ENCODE measurements around the gene CD40. TPM values are rescaled to one million over a fixed set of nuclear protein-coding genes. Genes with fewer than 3 reads are reported as not detected.

Gene CD40
- polyA plus RNA-seq, 2 of the 4 experiments (the other 2 are of a cell fraction) = 4.9 to 5.2 TPM

DNA sequence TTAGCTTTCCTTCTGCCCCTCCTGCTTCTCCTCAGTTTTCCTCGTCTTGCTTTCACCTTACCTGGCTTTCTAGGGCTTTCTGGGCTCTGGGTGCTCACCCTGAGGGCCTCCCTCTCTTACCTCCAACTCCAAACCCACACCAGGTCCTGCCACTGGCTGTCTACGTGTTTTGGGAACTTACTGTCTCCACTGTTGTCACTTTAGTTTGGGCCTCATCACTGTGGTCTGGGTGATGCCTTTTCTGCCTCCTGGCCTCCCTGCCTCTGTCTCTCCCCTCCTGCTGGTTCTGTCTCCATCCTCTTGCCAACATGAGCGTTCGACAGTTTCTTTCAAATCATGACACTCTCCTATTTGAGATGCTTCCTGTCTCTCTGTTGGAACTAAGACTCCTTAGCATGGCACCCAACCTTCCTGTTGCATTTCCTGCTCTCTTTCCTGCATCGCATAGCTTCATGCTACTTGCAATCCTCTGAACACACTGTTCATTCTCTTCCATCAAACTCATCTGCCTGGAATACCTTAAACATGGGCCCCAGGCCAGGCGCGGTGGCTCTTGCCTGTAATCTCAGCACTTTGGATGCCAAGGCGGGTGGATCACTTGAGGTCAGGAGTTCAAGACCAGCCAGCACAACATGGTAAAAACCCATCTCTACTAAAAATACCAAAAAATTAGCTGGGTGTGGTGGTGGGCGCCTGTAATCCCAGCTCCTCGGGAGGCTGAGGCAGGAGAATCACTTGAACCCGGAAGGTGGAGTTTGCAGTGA lies 5.5 kb downstream of the CD40 start:
- Histone ChIP-seq H3K9me3 (no peaks in the 10 kb centered on the region), H3K4me2 (no peak overlapping the region), H3K4me1 (no peaks in the 10 kb centered on the region), H3K4me3 (no peak overlapping the region), H3K27ac (no peak overlapping the region)
- WGBS (ENCODE audit: missing lambda C conversion rate) = 83% methylated on average over 11 of the region's 11 CpGs
- CTCF ChIA-PET = interaction anchor here (1.2 to 2.5 kb wide), 3 partner anchors 9 to 288 kb away, joined by 3 to 8 read pairs (median 6); no protein-coding TSS in a partner anchor
- POLR2A ChIA-PET = no interaction called here
- ATAC-seq (no peak), FAIRE-seq (no peak), DNase-seq (ENCODE audit: low read depth in 1 of 2, low spot score in 1 of 2) (no peak)
- no peak for TF ChIP-seq BHLHE40 (IDR thresholded peaks at IDR 0.05; ENCODE audit: low read depth, low read length)
- no peak for TF ChIP-seq EP300 (IDR thresholded peaks at IDR 0.05)
- TF ChIP-seq TP53 (CRISPR knock-in tag; IDR thresholded peaks at IDR 0.05) = no peak
- TF ChIP-seq HDAC2 (IDR thresholded peaks at IDR 0.05) = no peak
- TF ChIP-seq, protein P1, sequence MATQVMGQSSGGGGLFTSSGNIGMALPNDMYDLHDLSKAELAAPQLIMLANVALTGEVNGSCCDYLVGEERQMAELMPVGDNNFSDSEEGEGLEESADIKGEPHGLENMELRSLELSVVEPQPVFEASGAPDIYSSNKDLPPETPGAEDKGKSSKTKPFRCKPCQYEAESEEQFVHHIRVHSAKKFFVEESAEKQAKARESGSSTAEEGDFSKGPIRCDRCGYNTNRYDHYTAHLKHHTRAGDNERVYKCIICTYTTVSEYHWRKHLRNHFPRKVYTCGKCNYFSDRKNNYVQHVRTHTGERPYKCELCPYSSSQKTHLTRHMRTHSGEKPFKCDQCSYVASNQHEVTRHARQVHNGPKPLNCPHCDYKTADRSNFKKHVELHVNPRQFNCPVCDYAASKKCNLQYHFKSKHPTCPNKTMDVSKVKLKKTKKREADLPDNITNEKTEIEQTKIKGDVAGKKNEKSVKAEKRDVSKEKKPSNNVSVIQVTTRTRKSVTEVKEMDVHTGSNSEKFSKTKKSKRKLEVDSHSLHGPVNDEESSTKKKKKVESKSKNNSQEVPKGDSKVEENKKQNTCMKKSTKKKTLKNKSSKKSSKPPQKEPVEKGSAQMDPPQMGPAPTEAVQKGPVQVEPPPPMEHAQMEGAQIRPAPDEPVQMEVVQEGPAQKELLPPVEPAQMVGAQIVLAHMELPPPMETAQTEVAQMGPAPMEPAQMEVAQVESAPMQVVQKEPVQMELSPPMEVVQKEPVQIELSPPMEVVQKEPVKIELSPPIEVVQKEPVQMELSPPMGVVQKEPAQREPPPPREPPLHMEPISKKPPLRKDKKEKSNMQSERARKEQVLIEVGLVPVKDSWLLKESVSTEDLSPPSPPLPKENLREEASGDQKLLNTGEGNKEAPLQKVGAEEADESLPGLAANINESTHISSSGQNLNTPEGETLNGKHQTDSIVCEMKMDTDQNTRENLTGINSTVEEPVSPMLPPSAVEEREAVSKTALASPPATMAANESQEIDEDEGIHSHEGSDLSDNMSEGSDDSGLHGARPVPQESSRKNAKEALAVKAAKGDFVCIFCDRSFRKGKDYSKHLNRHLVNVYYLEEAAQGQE (IDR thresholded peaks at IDR 0.05) = no peak
- TF ChIP-seq HEYL (CRISPR knock-in tag; IDR thresholded peaks at IDR 0.05) = no peak

DNA sequence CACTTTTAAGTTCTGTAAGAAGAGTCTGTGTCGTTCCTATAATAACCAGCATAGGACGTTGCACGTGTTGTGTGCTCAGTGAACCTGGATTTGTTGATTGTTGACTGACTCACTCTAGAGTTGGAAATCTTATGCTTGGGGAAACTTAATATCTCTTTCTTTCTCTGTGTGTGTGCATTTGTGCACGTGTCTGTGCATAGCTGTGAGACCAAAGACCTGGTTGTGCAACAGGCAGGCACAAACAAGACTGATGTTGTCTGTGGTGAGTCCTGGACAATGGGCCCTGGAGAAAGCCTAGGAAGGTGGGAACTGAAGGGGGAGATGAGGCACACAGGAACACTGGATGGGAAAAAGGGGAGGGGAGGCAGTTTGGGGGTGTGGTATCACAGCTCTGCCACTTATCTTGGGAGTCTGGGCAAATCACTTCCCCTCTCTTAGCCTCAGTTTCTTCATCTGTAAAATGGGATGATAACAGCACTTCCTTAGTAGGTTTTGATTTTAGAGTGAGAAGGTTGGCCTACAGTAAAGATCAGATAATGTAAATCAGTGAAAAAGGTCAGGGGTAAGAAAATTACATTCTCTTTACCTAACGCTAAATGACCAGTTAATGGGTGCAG lies 8.4 kb downstream of the CD40 start:
- Histone ChIP-seq H3K9me3 (no peaks in the 10 kb centered on the region), H3K4me2 (no peak overlapping the region), H3K4me3 (no peak overlapping the region), H3K4me1 (no peaks in the 10 kb centered on the region), H3K27ac (no peak overlapping the region)
- ChIA-PET POLR2A (no interaction called here), CTCF (no interaction called here)
- 72% methylated on average over 5 of the region's 5 CpGs for WGBS (ENCODE audit: missing lambda C conversion rate)
- FAIRE-seq (no peak), ATAC-seq (no peak), DNase-seq (ENCODE audit: low read depth in 1 of 2, low spot score in 1 of 2) (no peak)
- no peak for TF ChIP-seq NPAS2 (CRISPR knock-in tag; IDR thresholded peaks at IDR 0.05; ENCODE audit: borderline replicate concordance)
- TF ChIP-seq HOXA7 (CRISPR knock-in tag; IDR thresholded peaks at IDR 0.05) = no peak
- TF ChIP-seq POLR2AphosphoS2 (conservative IDR thresholded peaks at IDR 0.05; ENCODE audit: low read length) = no peak
- TF ChIP-seq CHD2 (IDR thresholded peaks at IDR 0.05; ENCODE audit: low read length, partially characterized antibody) = no peak
- no peak for TF ChIP-seq MAFK (IDR thresholded peaks at IDR 0.05; ENCODE audit: partially characterized antibody)
- TF ChIP-seq RNF2 (IDR thresholded peaks at IDR 0.05; ENCODE audit: borderline replicate concordance, low read depth) = no peak
- no peak for TF ChIP-seq KDM1A (IDR thresholded peaks at IDR 0.05; ENCODE audit: low read depth)
- no peak for TF ChIP-seq EP300 (IDR thresholded peaks at IDR 0.05)
- no peak for TF ChIP-seq CBX8 (IDR thresholded peaks at IDR 0.05)
- no peak for TF ChIP-seq NR3C1 (IDR thresholded peaks at IDR 0.05)
- no peak for TF ChIP-seq JUN (IDR thresholded peaks at IDR 0.05)

DNA sequence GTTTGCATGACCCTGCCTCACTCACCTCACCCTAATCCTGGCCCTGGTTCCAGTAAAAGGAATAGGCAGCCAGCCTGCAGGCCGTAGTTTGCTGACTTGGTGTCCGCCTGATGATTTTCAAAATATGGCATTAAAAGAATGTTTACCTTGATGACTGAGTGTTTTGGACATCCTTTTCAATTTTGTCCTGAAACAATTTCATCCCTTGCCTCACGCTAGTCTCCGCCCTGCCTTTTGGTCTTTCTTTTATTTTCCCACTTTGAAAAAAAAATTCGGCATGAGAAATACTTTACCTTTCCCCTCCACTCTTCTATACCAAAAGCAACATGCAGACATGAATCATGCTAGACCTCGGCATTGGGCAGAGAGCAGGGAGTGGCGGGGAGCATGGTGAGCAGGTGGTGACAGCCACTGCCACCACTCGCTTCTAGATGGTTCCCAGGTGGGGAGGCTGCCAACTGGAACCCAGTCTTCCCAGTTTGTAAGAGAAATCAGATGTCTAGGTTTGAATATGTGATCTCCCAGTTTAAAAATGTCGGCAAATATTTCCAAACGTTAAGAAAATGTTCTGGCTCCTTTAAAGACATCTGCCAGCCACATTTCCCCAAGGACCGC lies 9.4 kb downstream of the CD40 start:
- no peak for FAIRE-seq
- ATAC-seq = no peak
- H3K4me2 ChIP-seq = no peak overlapping the region
- no peaks in the 10 kb centered on the region for H3K9me3 ChIP-seq
- DNase-seq (ENCODE audit: low read depth in 1 of 2, low spot score in 1 of 2) = no peak
- no peaks in the 10 kb centered on the region for H3K4me1 ChIP-seq
- WGBS (ENCODE audit: missing lambda C conversion rate) = 52% methylated on average over 11 of the region's 11 CpGs
- POLR2A ChIA-PET = no interaction called here
- no peak overlapping the region for H3K27ac ChIP-seq
- CTCF ChIA-PET = interaction anchor here (1.1 to 2.9 kb wide), 6 partner anchors 14 to 221 kb away, joined by 3 to 21 read pairs (median 4); no protein-coding TSS in a partner anchor
- no peak overlapping the region for H3K4me3 ChIP-seq
- TF ChIP-seq NPAS2 (CRISPR knock-in tag; IDR thresholded peaks at IDR 0.05; ENCODE audit: borderline replicate concordance) (no peak), ZSCAN20 (CRISPR knock-in tag; IDR thresholded peaks at IDR 0.05) (no peak), CHD4 (IDR thresholded peaks at IDR 0.05; ENCODE audit: borderline replicate concordance) (no peak), KDM1A (IDR thresholded peaks at IDR 0.05; ENCODE audit: low read depth) (no peak), HDAC2 (IDR thresholded peaks at IDR 0.05) (no peak), ZNF302 (CRISPR knock-in tag; IDR thresholded peaks at IDR 0.05) (no peak), PHF8 (IDR thresholded peaks at IDR 0.05; ENCODE audit: borderline replicate concordance, low read depth) (no peak), FOSB (CRISPR knock-in tag; IDR thresholded peaks at IDR 0.05) (no peak), KDM5A (IDR thresholded peaks at IDR 0.05) (no peak), RNF2 (IDR thresholded peaks at IDR 0.05; ENCODE audit: borderline replicate concordance, low read depth) (no peak), SMC3 (IDR thresholded peaks at IDR 0.05) (no peak), BHLHE40 (IDR thresholded peaks at IDR 0.05; ENCODE audit: low read depth, low read length) (no peak), GATA3 (IDR thresholded peaks at IDR 0.05; ENCODE audit: borderline replicate concordance) (no peak), TP53 (CRISPR knock-in tag; IDR thresholded peaks at IDR 0.05) (no peak)
- TF ChIP-seq, protein P2, sequence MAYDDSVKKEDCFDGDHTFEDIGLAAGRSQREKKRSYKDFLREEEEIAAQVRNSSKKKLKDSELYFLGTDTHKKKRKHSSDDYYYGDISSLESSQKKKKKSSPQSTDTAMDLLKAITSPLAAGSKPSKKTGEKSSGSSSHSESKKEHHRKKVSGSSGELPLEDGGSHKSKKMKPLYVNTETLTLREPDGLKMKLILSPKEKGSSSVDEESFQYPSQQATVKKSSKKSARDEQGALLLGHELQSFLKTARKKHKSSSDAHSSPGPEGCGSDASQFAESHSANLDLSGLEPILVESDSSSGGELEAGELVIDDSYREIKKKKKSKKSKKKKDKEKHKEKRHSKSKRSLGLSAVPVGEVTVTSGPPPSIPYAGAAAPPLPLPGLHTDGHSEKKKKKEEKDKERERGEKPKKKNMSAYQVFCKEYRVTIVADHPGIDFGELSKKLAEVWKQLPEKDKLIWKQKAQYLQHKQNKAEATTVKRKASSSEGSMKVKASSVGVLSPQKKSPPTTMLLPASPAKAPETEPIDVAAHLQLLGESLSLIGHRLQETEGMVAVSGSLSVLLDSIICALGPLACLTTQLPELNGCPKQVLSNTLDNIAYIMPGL (CRISPR knock-in tag; IDR thresholded peaks at IDR 0.05; ENCODE audit: borderline replicate concordance) = no peak
- TF ChIP-seq, protein P3, sequence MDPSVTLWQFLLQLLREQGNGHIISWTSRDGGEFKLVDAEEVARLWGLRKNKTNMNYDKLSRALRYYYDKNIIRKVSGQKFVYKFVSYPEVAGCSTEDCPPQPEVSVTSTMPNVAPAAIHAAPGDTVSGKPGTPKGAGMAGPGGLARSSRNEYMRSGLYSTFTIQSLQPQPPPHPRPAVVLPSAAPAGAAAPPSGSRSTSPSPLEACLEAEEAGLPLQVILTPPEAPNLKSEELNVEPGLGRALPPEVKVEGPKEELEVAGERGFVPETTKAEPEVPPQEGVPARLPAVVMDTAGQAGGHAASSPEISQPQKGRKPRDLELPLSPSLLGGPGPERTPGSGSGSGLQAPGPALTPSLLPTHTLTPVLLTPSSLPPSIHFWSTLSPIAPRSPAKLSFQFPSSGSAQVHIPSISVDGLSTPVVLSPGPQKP (IDR thresholded peaks at IDR 0.05; ENCODE audit: low read depth, low read length) = no peak

Measured in A549 (cell line).